ENCODE results near the gene ALDH1B1.

ALDH1B1 gene

GRCh38 chr9:38442473-38443096, 50.1 kb downstream of the ALDH1B1 start:
- no peak for DNase-seq

GRCh38 chr9:38443181-38443580, 50.7 kb downstream of the ALDH1B1 start:
- DNase-seq: no peak

DNA sequence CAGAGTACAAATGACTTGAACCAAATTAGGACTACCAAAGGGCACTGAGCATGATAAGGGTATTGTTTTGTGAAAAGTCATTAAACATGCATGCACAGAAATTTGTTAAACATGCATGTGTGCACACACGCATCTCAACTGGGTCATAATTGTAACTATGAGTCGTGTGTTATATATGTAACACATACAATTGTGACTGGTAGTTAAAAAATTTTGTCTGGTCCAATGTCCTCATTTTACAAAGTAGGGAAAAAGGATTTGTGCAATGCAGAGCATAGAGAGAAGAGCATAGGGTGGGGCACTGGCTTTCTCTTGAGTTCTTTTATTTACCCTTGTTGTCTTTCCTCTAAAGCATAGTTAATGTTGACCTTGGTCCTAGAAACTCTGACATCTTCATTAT, 51.1 kb downstream of the ALDH1B1 start:
- no peak for DNase-seq

- no peak for DNase-seq
These were observed 52.9 kb downstream of the ALDH1B1 start for GRCh38 chr9:38445154-38446043.

GRCh38 chr9:38447703-38448102, 55.2 kb downstream of the ALDH1B1 start:
- DNase-seq: no peak

Measured in CD4-positive, alpha-beta T cell treated with Interferon alpha-2 for 1 hour (primary cell).